Stomach (tissue), 4 donors: ENCODE data around the gene PEMT.

Source experiments
- CTCF ChIP-seq, 7 experiments: fragments of 450-650 bp in 4 of 7; fragments of 200-600 bp in 3 of 7; sonication (generic) in 3 of 7; IDR thresholded peaks; one replicate each; pipeline ENCODE4 v1.5.1; 2016 to 2019; ENCODE audit warnings: antibody characterized with exemption in 7 of 7, control low read depth in 2 of 7, mild to moderate bottlenecking in 1 of 7
- EP300 ChIP-seq: sonication (generic); formaldehyde crosslinking; IDR thresholded peaks from one replicate; pipeline ENCODE4 v1.6.1; 2017; ENCODE audit warnings: antibody characterized with exemption
- POLR2A ChIP-seq, 4 donors: fragments of 450-650 bp; IDR thresholded peaks; one replicate each; pipeline ENCODE4 v1.6.1; 2016; ENCODE audit warnings: antibody characterized with exemption in 4 of 4, control low read depth in 2 of 4, mild to moderate bottlenecking in 1 of 4, moderate library complexity in 1 of 4
- POLR2AphosphoS5 ChIP-seq, 3 donors: sonication (generic); formaldehyde crosslinking; IDR thresholded peaks; one replicate each; pipeline ENCODE4 v1.6.1; 2016; ENCODE audit warnings: antibody characterized with exemption in 3 of 3

GRCh38 chr17:17503566-17504130 is 87.9 kb downstream of the PEMT start:
- no peak for TF ChIP-seq CTCF (IDR thresholded peaks at IDR 0.05)
- no peak for TF ChIP-seq POLR2A (IDR thresholded peaks at IDR 0.05)
- no peak for TF ChIP-seq EP300
- TF ChIP-seq POLR2AphosphoS5 (IDR thresholded peaks at IDR 0.05) = no peak
